Endothelial cell of umbilical vein (primary cell): ENCODE results near the gene DLAT. TPM values are rescaled to one million over a fixed set of nuclear protein-coding genes. Genes with fewer than 3 reads are reported as not detected.
A peak's percentile ranks its signal among the peaks of the same experiment; 100 is the strongest.

Experiments
- BruUV-seq: library from RNA; stranded (reverse); fragments of 400-500 nt; replicated peaks from 2 replicates; lab custom pipeline; 2021; lab: Mats Ljungman, UMichigan
- CTCF ChIA-PET: fragments of 300-600, 350-600 bp; sonication (Branson Sonifier 250); formaldehyde crosslinking; loops from one replicate; lab custom pipeline; 2021; ENCODE audit warnings: antibody characterized with exemption, inconsistent platforms; lab: Charles Lee
- POLR2A ChIA-PET: fragments of 300-600, 350-600 bp; sonication (Branson Sonifier 250); formaldehyde crosslinking; loops from one replicate; lab custom pipeline; 2021; ENCODE audit warnings: antibody characterized with exemption, inconsistent platforms; lab: Charles Lee
- DNase-seq: peaks from one replicate; pipeline ENCODE4 v3.0.0-alpha.2; 2011; ENCODE audit warnings: low read depth, low spot score
- FAIRE-seq: peaks from 2 replicates; lab custom pipeline; 2011; peaks lifted over from hg19 to GRCh38; lab: Jason Lieb, UNC
- H2AFZ ChIP-seq: 2 replicates; pipeline ENCODE4 v1.6.0; 2012; ENCODE audit warnings: low read depth, low read length, control low read depth, inconsistent platforms
- H3K27ac ChIP-seq: 2 replicates; pipeline ENCODE4 v1.5.1; 2011; ENCODE audit warnings: low read depth, mild to moderate bottlenecking, control low read depth, low read length, moderate library complexity; ENCODE audit not compliant: insufficient read depth
- H3K27me3 ChIP-seq, 2 experiments: 2 replicates each; pipeline versions ENCODE4 v1.6.0 to v1.6.1; 2011; ENCODE audit warnings: low read length in 2 of 2, mixed read lengths in 1 of 2; ENCODE audit not compliant: control insufficient read depth in 2 of 2, insufficient read depth in 2 of 2
- H3K36me3 ChIP-seq, 2 experiments: 2 replicates in 1 of 2; 3 replicates in 1 of 2; pipeline ENCODE4 v1.5.1; 2011; ENCODE audit warnings: low read length in 2 of 2, mild to moderate bottlenecking in 1 of 2, moderate library complexity in 1 of 2; ENCODE audit not compliant: control insufficient read depth in 2 of 2, insufficient read depth in 2 of 2; ENCODE audit errors: extremely low read depth in 1 of 2
- H3K4me1 ChIP-seq: 3 replicates; pipeline ENCODE4 v1.5.1; 2011; ENCODE audit warnings: mild to moderate bottlenecking, low read length; ENCODE audit not compliant: control insufficient read depth, insufficient read depth; ENCODE audit errors: extremely low read depth
- H3K4me2 ChIP-seq: 2 replicates; pipeline ENCODE4 v1.6.1; 2011; ENCODE audit warnings: low read length, control low read depth, mixed read lengths; ENCODE audit not compliant: insufficient read depth
- H3K4me3 ChIP-seq, 3 experiments: fragments of 200-600 bp in 1 of 3; sonication (generic), shearing (Covaris generic) in 1 of 3; replicated peaks in 1 of 3; 2 replicates each; pipeline ENCODE4 v1.5.1; 2011 to 2016; ENCODE audit warnings: control low read depth in 3 of 3, low read length in 3 of 3, mild to moderate bottlenecking in 2 of 3, inconsistent platforms in 1 of 3, low read depth in 1 of 3, moderate library complexity in 1 of 3; ENCODE audit not compliant: insufficient read depth in 1 of 3
- H3K79me2 ChIP-seq: 2 replicates; pipeline ENCODE4 v1.6.0; 2012; ENCODE audit warnings: low read length, inconsistent platforms; ENCODE audit not compliant: control insufficient read depth, insufficient read depth
- H3K9ac ChIP-seq: replicated peaks from 2 replicates; pipeline ENCODE3; 2011; ENCODE audit warnings: low read length, control low read depth; ENCODE audit not compliant: insufficient read depth; ENCODE audit errors: extremely low read depth
- H3K9me1 ChIP-seq: replicated peaks from 3 replicates; pipeline ENCODE4 v1.6.0; 2011; ENCODE audit warnings: mild to moderate bottlenecking, low read length; ENCODE audit not compliant: control insufficient read depth, insufficient read depth; ENCODE audit errors: extremely low read depth
- H3K9me3 ChIP-seq: replicated peaks from 2 replicates; pipeline ENCODE4 v1.5.1; 2012; ENCODE audit warnings: low read length, inconsistent platforms; ENCODE audit not compliant: control insufficient read depth, insufficient read depth
- H4K20me1 ChIP-seq: replicated peaks from 2 replicates; pipeline ENCODE3; 2011; ENCODE audit warnings: mild to moderate bottlenecking, low read length; ENCODE audit not compliant: control insufficient read depth, insufficient read depth; ENCODE audit errors: extremely low read depth
- CTCF ChIP-seq, 2 donors: IDR thresholded peaks; 1 replicate in 1 of 2; 2 replicates in 1 of 2; pipeline ENCODE4 v1.5.1; 2011; ENCODE audit warnings: low read length in 2 of 2, mild to moderate bottlenecking in 2 of 2, moderate library complexity in 2 of 2, control low read depth in 1 of 2, inconsistent platforms in 1 of 2, low read depth in 1 of 2; ENCODE audit not compliant: insufficient read depth in 1 of 2; ENCODE audit errors: extremely low read depth in 1 of 2
- EZH2 ChIP-seq: IDR thresholded peaks from 2 replicates; pipeline ENCODE4 v1.6.1; 2012; ENCODE audit warnings: borderline replicate concordance, low read depth, mild to moderate bottlenecking, moderate library complexity, low read length, inconsistent platforms; ENCODE audit not compliant: severe bottlenecking
- FOS ChIP-seq: IDR thresholded peaks from 2 replicates; pipeline ENCODE4 v1.6.1; 2011; ENCODE audit warnings: mild to moderate bottlenecking, low read length, moderate library complexity, borderline replicate concordance; ENCODE audit not compliant: insufficient read depth
- GATA2 ChIP-seq: IDR thresholded peaks from 2 replicates; pipeline ENCODE4 v1.7.0; 2011; ENCODE audit warnings: low read depth, mild to moderate bottlenecking, moderate library complexity, mixed read lengths, low read length; ENCODE audit not compliant: insufficient read length, insufficient read depth
- JUN ChIP-seq: IDR thresholded peaks from 2 replicates; pipeline ENCODE4 v1.6.1; 2011; ENCODE audit warnings: borderline replicate concordance, low read depth; ENCODE audit not compliant: insufficient read length, insufficient read depth
- MAX ChIP-seq: IDR thresholded peaks from 2 replicates; pipeline ENCODE4 v1.6.1; 2011; ENCODE audit not compliant: insufficient read depth, insufficient read length
- MYC ChIP-seq: IDR thresholded peaks from one replicate; pipeline ENCODE4 v1.6.1; 2011; ENCODE audit warnings: mild to moderate bottlenecking, low read depth, low read length
- POLR2A ChIP-seq: IDR thresholded peaks from 2 replicates; pipeline ENCODE4 v1.6.1; 2012; ENCODE audit warnings: low read depth, mild to moderate bottlenecking, control low read depth, low read length
- POLR2AphosphoS5 ChIP-seq: IDR thresholded peaks from 2 replicates; pipeline ENCODE4 v1.6.1; 2012; ENCODE audit warnings: low read depth, mild to moderate bottlenecking, control low read depth, low read length, moderate library complexity; ENCODE audit not compliant: insufficient read depth
- dilution Hi-C: fragments of 300-500 bp; cut with MboI; formaldehyde crosslinking; loops from one replicate; pipeline ENCODE4 v1.15.0; 2019; ENCODE audit warnings: low sequenced_read_pairs; ENCODE audit not compliant: extremely low pct_ligation_motif_present
- intact Hi-C: fragments of 100-400 bp; cut with micrococcal nuclease; formaldehyde crosslinking; loops from one replicate; pipeline ENCODE4 v1.10.0; 2022
- polyA plus RNA-seq, 4 experiments: library from polyadenylated mRNA; depleted of rRNA in 3 of 4; stranded (reverse) in 3 of 4; unstranded in 1 of 4; fragments of >200 nt; gene quantifications; 2 replicates each; pipeline versions ENCODE4 v1.2.1 to v1.2.3, GENCODE V29; 2011 to 2012; ENCODE audit warnings: missing spikeins in 1 of 4
- total RNA-seq: library from RNA; stranded (reverse); gene quantifications from 2 replicates; pipeline ENCODE4 v1.2.3, GENCODE V29; 2021

DLAT gene
- total and polyA plus RNA-seq, 2 donors (not counting 3 experiments of a cell fraction or from before 2014, with no cell fraction given), result 13.3 to 41.3 TPM

DNA sequence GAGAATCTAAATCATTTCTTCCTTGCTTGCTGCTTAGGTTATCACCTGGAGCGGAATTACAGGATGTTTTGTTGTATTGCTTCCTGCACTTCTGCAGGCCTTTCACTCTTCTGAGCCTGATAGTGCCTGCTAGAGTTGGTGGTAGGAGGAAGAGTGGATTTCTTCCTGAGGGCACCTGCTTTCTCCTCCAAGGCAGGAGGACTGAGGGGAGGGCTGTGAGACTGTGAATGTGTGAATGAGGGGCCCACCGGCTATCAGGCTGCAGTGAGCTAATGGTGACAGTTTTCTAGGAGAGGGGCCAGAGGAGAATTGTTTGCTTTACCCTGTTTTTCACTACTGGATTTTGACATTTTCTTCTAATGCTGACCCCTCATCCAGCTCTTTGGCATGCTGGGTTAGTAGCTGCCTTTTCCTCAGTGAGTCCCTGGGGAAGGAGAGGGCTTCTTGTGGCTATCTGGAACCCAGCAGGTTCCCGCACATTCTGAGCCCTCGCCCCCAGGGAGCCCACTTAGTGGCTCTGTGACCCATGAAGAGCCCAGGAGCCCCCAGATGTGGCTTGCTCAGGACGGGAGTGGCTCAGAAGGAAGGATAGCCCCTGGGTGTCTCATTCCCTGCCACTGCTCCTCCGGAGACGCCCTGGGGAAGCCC is 49.0 kb upstream of the DLAT start:
- Histone ChIP-seq H3K9me1 (no peaks in the 10 kb centered on the region), H3K9me3 (no peaks in the 10 kb centered on the region), H3K79me2 (peaks cover 4% of the 10 kb centered on the region), H3K27ac (peak overlapping the region; percentile 29), H3K36me3 (no peaks in the 10 kb centered on the region), H2AFZ (peak overlapping the region; percentile 44), H3K9ac (peak overlapping the region; percentile 0), H3K4me2 (peak overlapping the region; percentile 18), H3K4me1 (peaks cover 45% of the 10 kb centered on the region), H4K20me1 (no peaks in the 10 kb centered on the region), H3K27me3 (no peaks in the 10 kb centered on the region), H3K4me3 (no peak overlapping the region)
- FAIRE-seq (peak; percentile 26), DNase-seq (peak; percentile 44)
- no peak for TF ChIP-seq MYC
- TF ChIP-seq POLR2AphosphoS5, result no peak
- TF ChIP-seq JUN, result no peak
- no peak for TF ChIP-seq FOS
- no peak for TF ChIP-seq GATA2
- TF ChIP-seq MAX, result no peak
- no peak for TF ChIP-seq CTCF (IDR thresholded peaks at IDR 0.05; ENCODE audit: extremely low read depth in 1 of 2, insufficient read depth in 1 of 2, low read depth in 1 of 2, low read length in 2 of 2)
- no peak for TF ChIP-seq EZH2
- no peak for TF ChIP-seq POLR2A
- intact Hi-C loops (loop anchor here (2.0 to 5.0 kb wide), 3 partner anchors 13 to 374 kb away; partner anchors contain the start of genes SDHD, SIK2 and TIMM8B), dilution Hi-C loops (no loop called here)
- ChIA-PET POLR2A (interaction anchor here (1.1 kb wide), 1 partner anchor 104 kb away, joined by 6 read pairs; no protein-coding TSS in a partner anchor), CTCF (interaction anchor here (0.6 to 13.5 kb wide), 9 partner anchors 10 to 241 kb away, joined by 3 to 407 read pairs (median 4); partner anchors contain the start of gene ALG9)
- BruUV-seq, result no TSS peak
